H1 (cell line): ENCODE results near the gene MAPK8. TPM values are rescaled to one million over a fixed set of nuclear protein-coding genes. Genes with fewer than 3 reads are reported as not detected.

Source experiments
- CHD7 ChIP-seq: fragments of 300-600 bp; sonication (generic); IDR thresholded peaks from 2 replicates; pipeline ENCODE4 v1.7.1; 2012; ENCODE audit warnings: low read length, moderate library complexity, mild to moderate bottlenecking, inconsistent platforms; ENCODE audit not compliant: insufficient replicate concordance
- E2F6 ChIP-seq: IDR thresholded peaks from 2 replicates; pipeline ENCODE4 v1.6.1; 2012; ENCODE audit warnings: inconsistent platforms
- GTF2F1 ChIP-seq: IDR thresholded peaks from 2 replicates; pipeline ENCODE4 v1.6.1; 2012; ENCODE audit warnings: low read depth, low read length, improper control_type of control experiment, borderline replicate concordance
- HDAC2 ChIP-seq, 2 experiments: fragments of 300-600 bp in 1 of 2; sonication (generic) in 1 of 2; IDR thresholded peaks; 2 replicates each; pipeline ENCODE4 v1.6.1; 2011 to 2012; ENCODE audit warnings: low read depth in 2 of 2, low read length in 2 of 2, mild to moderate bottlenecking in 2 of 2, moderate library complexity in 2 of 2, borderline replicate concordance in 1 of 2, inconsistent platforms in 1 of 2
- NANOG ChIP-seq: IDR thresholded peaks from 2 replicates; pipeline ENCODE4 v1.6.1; 2011; ENCODE audit warnings: low read length, low read depth, mild to moderate bottlenecking, inconsistent platforms; ENCODE audit not compliant: insufficient read depth, poor library complexity, severe bottlenecking
- POLR2AphosphoS5 ChIP-seq: IDR thresholded peaks from 2 replicates; pipeline ENCODE4 v1.6.1; 2011; ENCODE audit warnings: low read depth, low read length
- RFX5 ChIP-seq: IDR thresholded peaks from 2 replicates; pipeline ENCODE4 v1.6.1; 2011; ENCODE audit warnings: low read depth, low read length, improper control_type of control experiment, borderline replicate concordance
- RNF2 ChIP-seq: fragments of 200-900, 300-1000 bp; sonication (generic); IDR thresholded peaks from 2 replicates; pipeline ENCODE4 v1.7.1; 2016; ENCODE audit warnings: borderline replicate concordance, low read depth, mild to moderate bottlenecking, antibody characterized with exemption, low read length; ENCODE audit not compliant: poor library complexity, severe bottlenecking; ENCODE audit errors: missing control alignments
- SIN3A ChIP-seq, 2 experiments: IDR thresholded peaks in 1 of 2; conservative IDR thresholded peaks in 1 of 2; 2 replicates each; pipeline ENCODE4 v1.6.1; 2011 to 2012; ENCODE audit warnings: low read length in 2 of 2, improper control_type of control experiment in 1 of 2, low read depth in 1 of 2, mild to moderate bottlenecking in 1 of 2
- ZNF274 ChIP-seq: IDR thresholded peaks from 2 replicates; pipeline ENCODE4 v1.7.0; 2012; ENCODE audit warnings: low read length, borderline replicate concordance; ENCODE audit errors: extremely low read depth
- polyA plus RNA-seq, 7 experiments: library from polyadenylated mRNA; depleted of rRNA in 3 of 7; stranded (reverse) in 5 of 7; unstranded in 2 of 7; fragments of >200 nt in 5 of 7; fragments of 200-250 nt in 2 of 7; gene quantifications; 1 replicate in 5 of 7; 2 replicates in 1 of 7; 4 replicates in 1 of 7; pipeline versions ENCODE4 v1.2.1 to v1.2.3, GENCODE V29; 2011 to 2013; ENCODE audit warnings: missing spikeins in 2 of 7, mixed read lengths in 2 of 7
- total RNA-seq: library from RNA; stranded (reverse); fragmentation: NEBNext Ultra II Directional; extraction: Animal tissue kit (Norgen Biotek cat#: 25700); gene quantifications from 2 replicates; pipeline ENCODE4 v1.2.1, GENCODE V29; 2021

The MAPK8 gene
- total and polyA plus RNA-seq, 2 of the 8 experiments (the other 6 are each of a cell fraction or from before 2014, with no cell fraction given) = 23.3 to 71.3 TPM

GRCh38 chr10:48307711-48308018 is 1.2 kb downstream of the MAPK8 start (continued):
- TF ChIP-seq CHD7 (no peak), SIN3A (conservative IDR thresholded peaks at IDR 0.05 in 1 of 2, IDR thresholded peaks at IDR 0.05 in 1 of 2; ENCODE audit: low read depth in 1 of 2, low read length in 2 of 2) (no peak), RFX5 (no peak), ZNF274 (no peak), POLR2AphosphoS5 (no peak), E2F6 (no peak), GTF2F1 (no peak), RNF2 (no peak), NANOG (no peak), HDAC2 (IDR thresholded peaks at IDR 0.05; ENCODE audit: borderline replicate concordance in 1 of 2, low read depth in 2 of 2, low read length in 2 of 2) (no peak)
